Epithelial cell of esophagus (primary cell): ENCODE measurements around the gene CPEB2.

Experiments used
- DNase-seq: peaks from one replicate; pipeline ENCODE4 v3.0.0; 2010; ENCODE audit warnings: low read depth
- H3K4me3 ChIP-seq: 2 replicates; pipeline ENCODE4 v1.5.1; 2011; ENCODE audit warnings: mild to moderate bottlenecking, low read length, control low read depth
- TF ChIP-seq, protein P1 (sequence below): IDR thresholded peaks from 2 replicates; pipeline ENCODE4 v1.5.1; 2011; ENCODE audit warnings: low read depth, mild to moderate bottlenecking, low read length, control low read depth, inconsistent platforms; ENCODE audit not compliant: insufficient read depth; ENCODE audit errors: missing control alignments

Gene CPEB2

DNA sequence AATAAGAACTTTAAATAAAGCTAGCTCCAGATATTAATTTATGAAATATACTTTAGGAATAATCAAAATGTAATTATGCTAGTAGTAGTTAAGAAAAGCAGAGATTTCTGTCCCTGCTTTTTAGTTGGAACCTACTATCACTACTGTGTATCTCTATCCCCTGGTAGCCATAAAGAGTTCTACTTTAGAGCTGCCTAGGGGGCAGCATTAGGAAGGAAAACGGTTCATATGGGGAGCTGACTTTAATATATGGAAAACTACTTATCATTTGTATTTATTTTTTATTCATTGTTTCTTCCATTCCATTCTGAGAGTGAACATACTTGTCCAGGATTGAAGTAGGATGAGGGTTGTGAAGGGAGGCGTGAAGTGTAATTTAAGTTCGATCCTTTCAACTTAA lies 40.9 kb downstream of the CPEB2 start:
- peak; percentile 21 for DNase-seq
- TF ChIP-seq, protein P1, sequence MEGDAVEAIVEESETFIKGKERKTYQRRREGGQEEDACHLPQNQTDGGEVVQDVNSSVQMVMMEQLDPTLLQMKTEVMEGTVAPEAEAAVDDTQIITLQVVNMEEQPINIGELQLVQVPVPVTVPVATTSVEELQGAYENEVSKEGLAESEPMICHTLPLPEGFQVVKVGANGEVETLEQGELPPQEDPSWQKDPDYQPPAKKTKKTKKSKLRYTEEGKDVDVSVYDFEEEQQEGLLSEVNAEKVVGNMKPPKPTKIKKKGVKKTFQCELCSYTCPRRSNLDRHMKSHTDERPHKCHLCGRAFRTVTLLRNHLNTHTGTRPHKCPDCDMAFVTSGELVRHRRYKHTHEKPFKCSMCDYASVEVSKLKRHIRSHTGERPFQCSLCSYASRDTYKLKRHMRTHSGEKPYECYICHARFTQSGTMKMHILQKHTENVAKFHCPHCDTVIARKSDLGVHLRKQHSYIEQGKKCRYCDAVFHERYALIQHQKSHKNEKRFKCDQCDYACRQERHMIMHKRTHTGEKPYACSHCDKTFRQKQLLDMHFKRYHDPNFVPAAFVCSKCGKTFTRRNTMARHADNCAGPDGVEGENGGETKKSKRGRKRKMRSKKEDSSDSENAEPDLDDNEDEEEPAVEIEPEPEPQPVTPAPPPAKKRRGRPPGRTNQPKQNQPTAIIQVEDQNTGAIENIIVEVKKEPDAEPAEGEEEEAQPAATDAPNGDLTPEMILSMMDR = peak; percentile 33

DNA sequence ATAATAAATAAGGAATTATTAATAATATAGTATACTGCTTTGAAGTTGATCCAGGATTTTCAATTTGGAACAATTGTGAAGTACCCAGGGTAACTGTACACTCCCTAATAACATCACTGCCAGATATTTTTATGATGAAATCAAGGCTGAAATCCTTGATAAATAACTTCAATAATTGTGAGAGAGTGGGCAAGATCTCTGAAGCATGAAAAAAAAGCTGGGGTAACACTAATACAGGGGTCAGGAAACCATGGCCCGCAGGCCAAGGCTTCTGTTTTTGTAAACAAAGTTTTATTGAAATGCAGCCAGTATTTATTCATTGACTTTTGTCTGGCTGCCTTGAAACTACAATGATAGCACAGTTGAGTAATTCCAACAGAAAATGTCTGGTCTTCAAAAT lies 41.6 kb downstream of the CPEB2 start:
- H3K4me3 ChIP-seq = no peak overlapping the region
- TF ChIP-seq, protein P1 = no peak
- no peak for DNase-seq

More for the DNA sequence above, 40.9 kb downstream of the CPEB2 start:
- no peak overlapping the region for H3K4me3 ChIP-seq

DNA sequence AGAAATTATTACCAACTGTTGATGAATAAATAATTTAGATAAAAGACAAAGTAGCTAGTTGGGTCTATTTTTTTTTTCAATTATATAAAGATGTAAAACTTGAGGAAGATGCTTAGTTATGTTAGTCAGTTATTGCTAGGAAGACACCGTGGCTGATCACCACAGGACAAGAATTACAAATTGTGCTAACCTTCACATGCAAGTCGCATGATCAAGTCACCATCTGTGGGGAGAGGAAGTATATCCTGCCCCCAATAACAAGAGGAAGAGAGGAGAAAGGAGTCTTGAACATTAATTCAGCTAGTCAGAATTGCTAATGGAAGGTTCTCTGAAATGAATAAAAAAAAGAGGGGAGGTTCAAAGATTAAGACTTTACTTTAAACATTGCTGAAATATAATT lies 52.3 kb downstream of the CPEB2 start:
- H3K4me3 ChIP-seq = no peak overlapping the region
- TF ChIP-seq, protein P1 = no peak
- DNase-seq = no peak

DNA sequence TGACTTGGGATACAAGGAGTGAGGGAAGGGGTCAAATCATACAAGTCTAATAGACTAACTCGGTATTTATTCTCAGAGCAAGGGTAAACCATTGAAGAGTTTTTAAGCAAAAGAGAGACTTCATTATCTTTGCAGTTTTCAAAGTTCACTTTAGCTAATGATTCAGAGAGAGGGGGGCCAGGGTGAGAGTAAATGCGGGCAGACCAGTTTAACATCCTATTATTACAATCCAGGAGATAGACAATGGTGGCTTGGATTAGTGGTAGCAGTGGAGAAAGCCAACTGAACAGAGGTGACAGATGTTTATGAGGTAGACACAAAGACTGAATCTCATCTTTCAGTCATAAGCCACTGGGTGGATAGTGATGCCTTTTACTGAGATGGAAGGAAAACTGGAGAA lies 57.9 kb downstream of the CPEB2 start:
- no peak overlapping the region for H3K4me3 ChIP-seq
- TF ChIP-seq, protein P1 = no peak
- DNase-seq = no peak

DNA sequence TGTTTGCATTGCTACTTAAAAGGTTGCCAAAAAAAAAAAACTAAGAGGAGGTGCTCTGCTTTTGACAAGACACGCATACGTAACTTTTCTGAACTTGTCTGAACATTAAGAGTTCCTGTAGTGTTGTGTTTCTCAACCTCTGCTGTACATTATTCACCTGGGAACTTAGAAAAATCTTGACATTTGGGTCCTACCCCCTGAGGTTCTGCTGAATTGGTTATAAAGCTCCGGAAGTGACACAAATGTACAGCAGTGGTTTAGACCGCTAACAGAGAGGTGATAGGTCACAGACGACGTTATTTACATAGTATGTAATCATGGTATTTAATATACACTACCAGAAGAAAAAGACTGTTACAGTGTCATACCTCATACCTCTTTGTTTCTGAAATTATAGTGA lies 61.1 kb downstream of the CPEB2 start:
- no peak overlapping the region for H3K4me3 ChIP-seq
- TF ChIP-seq, protein P1 = no peak
- DNase-seq = peak; percentile 76

DNA sequence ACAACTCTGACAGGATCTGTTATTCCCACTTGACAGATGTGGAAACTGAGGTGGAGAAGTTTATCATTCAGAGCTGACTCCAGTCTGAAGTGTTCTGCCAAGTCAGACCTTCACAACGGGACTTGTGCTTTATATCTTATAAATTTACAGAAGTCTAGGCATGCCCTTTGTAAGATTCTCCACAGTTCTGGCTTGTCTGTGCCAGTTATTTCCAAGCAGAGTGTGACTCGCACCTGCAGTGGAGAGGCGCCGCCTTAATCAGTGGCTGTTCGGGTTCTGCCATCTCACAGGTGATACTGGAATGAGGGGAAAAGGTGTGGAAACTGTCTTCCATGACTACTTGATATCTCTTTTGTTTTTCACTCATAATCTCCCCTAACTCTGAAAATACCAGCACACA lies 63.2 kb downstream of the CPEB2 start:
- H3K4me3 ChIP-seq = no peak overlapping the region
- TF ChIP-seq, protein P1 = no peak
- DNase-seq = peak; percentile 67

DNA sequence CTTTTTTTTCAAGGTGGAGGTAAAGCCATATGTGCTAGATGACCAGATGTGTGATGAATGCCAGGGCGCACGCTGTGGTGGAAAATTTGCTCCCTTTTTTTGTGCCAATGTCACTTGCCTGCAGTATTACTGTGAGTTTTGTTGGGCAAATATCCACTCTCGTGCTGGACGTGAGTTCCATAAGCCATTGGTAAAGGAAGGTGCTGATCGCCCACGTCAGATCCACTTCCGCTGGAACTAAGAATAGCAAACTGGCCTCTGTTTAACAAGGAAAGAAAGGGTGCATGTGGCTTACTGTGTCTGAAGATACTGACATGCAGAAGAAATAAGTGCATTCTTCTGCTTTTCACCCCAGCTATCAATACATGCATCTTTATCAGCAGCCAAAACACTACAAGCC lies 63.9 kb downstream of the CPEB2 start:
- H3K4me3 ChIP-seq = no peak overlapping the region
- DNase-seq = no peak
- TF ChIP-seq, protein P1 = no peak
